ENCODE results near the gene PDHX.

The PDHX gene

GRCh38 chr11:34994854-34995253, 78.4 kb downstream of the PDHX start:
- CTCF ChIA-PET, result no interaction called here
- DNase-seq (ENCODE audit: extremely low spot score), result no peak
- no peak for TF ChIP-seq TARDBP (IDR thresholded peaks at IDR 0.05)
- TF ChIP-seq LEF1 (IDR thresholded peaks at IDR 0.05; ENCODE audit: borderline replicate concordance), result no peak
- TF ChIP-seq ELF4 (IDR thresholded peaks at IDR 0.05), result no peak
- no peak for TF ChIP-seq SUZ12 (IDR thresholded peaks at IDR 0.05)
- TF ChIP-seq SP1 (IDR thresholded peaks at IDR 0.05), result no peak
- POLR2A ChIA-PET, result no interaction called here

GRCh38 chr11:34996958-34997357, 80.5 kb downstream of the PDHX start:
- DNase-seq (ENCODE audit: extremely low spot score), result no peak
- no peak for TF ChIP-seq NFRKB (IDR thresholded peaks at IDR 0.05)
- TF ChIP-seq HDGF (IDR thresholded peaks at IDR 0.05; ENCODE audit: borderline replicate concordance), result no peak
- no peak for TF ChIP-seq SP1 (IDR thresholded peaks at IDR 0.05)
- TF ChIP-seq CTBP1 (IDR thresholded peaks at IDR 0.05; ENCODE audit: borderline replicate concordance), result no peak
- no peak for TF ChIP-seq L3MBTL2 (conservative IDR thresholded peaks at IDR 0.05)
- no peak for TF ChIP-seq PKNOX1 (IDR thresholded peaks at IDR 0.05)
- no peak for TF ChIP-seq FOXK2 (IDR thresholded peaks at IDR 0.05)
- no peak for TF ChIP-seq TARDBP (IDR thresholded peaks at IDR 0.05)
- no peak for TF ChIP-seq FOXM1 (IDR thresholded peaks at IDR 0.05; ENCODE audit: borderline replicate concordance)
- TF ChIP-seq BHLHE40 (IDR thresholded peaks at IDR 0.05; ENCODE audit: borderline replicate concordance), result no peak
- no peak for TF ChIP-seq FOXA1 (IDR thresholded peaks at IDR 0.05)
- no peak for TF ChIP-seq ARNT (IDR thresholded peaks at IDR 0.05)
- no peak for TF ChIP-seq ZNF384 (IDR thresholded peaks at IDR 0.05)
- TF ChIP-seq SUZ12 (IDR thresholded peaks at IDR 0.05), result no peak
- CTCF ChIA-PET, result no interaction called here
- POLR2A ChIA-PET, result no interaction called here

- ChIA-PET POLR2A (no interaction called here), CTCF (no interaction called here)
- no peak for TF ChIP-seq NFRKB (IDR thresholded peaks at IDR 0.05)
- TF ChIP-seq FOXM1 (IDR thresholded peaks at IDR 0.05; ENCODE audit: borderline replicate concordance), result no peak
- TF ChIP-seq LEF1 (IDR thresholded peaks at IDR 0.05; ENCODE audit: borderline replicate concordance), result no peak
- TF ChIP-seq ARNT (IDR thresholded peaks at IDR 0.05), result no peak
- TF ChIP-seq L3MBTL2 (conservative IDR thresholded peaks at IDR 0.05), result no peak
- no peak for TF ChIP-seq FOXK2 (IDR thresholded peaks at IDR 0.05)
- no peak for TF ChIP-seq BHLHE40 (IDR thresholded peaks at IDR 0.05; ENCODE audit: borderline replicate concordance)
- no peak for TF ChIP-seq TARDBP (IDR thresholded peaks at IDR 0.05)
- no peak for DNase-seq (ENCODE audit: extremely low spot score)
Observed at GRCh38 chr11:34997952-34998528, 81.6 kb downstream of the PDHX start.

GRCh38 chr11:34999453-34999852, 83.0 kb downstream of the PDHX start:
- ChIA-PET POLR2A (no interaction called here), CTCF (no interaction called here)
- DNase-seq (ENCODE audit: extremely low spot score), result no peak
- TF ChIP-seq BHLHE40 (IDR thresholded peaks at IDR 0.05; ENCODE audit: borderline replicate concordance), result no peak
- no peak for TF ChIP-seq ARNT (IDR thresholded peaks at IDR 0.05)
- TF ChIP-seq ELF4 (IDR thresholded peaks at IDR 0.05), result no peak
- TF ChIP-seq ZNF384 (IDR thresholded peaks at IDR 0.05), result no peak
- no peak for TF ChIP-seq SP1 (IDR thresholded peaks at IDR 0.05)
- no peak for TF ChIP-seq HDGF (IDR thresholded peaks at IDR 0.05; ENCODE audit: borderline replicate concordance)

- no peak for TF ChIP-seq HDGF (IDR thresholded peaks at IDR 0.05; ENCODE audit: borderline replicate concordance)
- TF ChIP-seq PKNOX1 (IDR thresholded peaks at IDR 0.05), result no peak
- TF ChIP-seq L3MBTL2 (conservative IDR thresholded peaks at IDR 0.05), result no peak
- no peak for TF ChIP-seq FOXM1 (IDR thresholded peaks at IDR 0.05; ENCODE audit: borderline replicate concordance)
- TF ChIP-seq ARNT (IDR thresholded peaks at IDR 0.05), result no peak
- no peak for TF ChIP-seq LEF1 (IDR thresholded peaks at IDR 0.05; ENCODE audit: borderline replicate concordance)
- no peak for TF ChIP-seq FOXA1 (IDR thresholded peaks at IDR 0.05)
- no peak for TF ChIP-seq BHLHE40 (IDR thresholded peaks at IDR 0.05; ENCODE audit: borderline replicate concordance)
- TF ChIP-seq CTBP1 (IDR thresholded peaks at IDR 0.05; ENCODE audit: borderline replicate concordance), result no peak
- no peak for TF ChIP-seq SP1 (IDR thresholded peaks at IDR 0.05)
- POLR2A ChIA-PET, result no interaction called here
- no peak for DNase-seq (ENCODE audit: extremely low spot score)
- CTCF ChIA-PET, result no interaction called here
Observed at GRCh38 chr11:35003186-35003585, 86.8 kb downstream of the PDHX start.

GRCh38 chr11:35003658-35004057, 87.2 kb downstream of the PDHX start:
- CTCF ChIA-PET, result no interaction called here
- DNase-seq (ENCODE audit: extremely low spot score), result no peak
- POLR2A ChIA-PET, result no interaction called here
- TF ChIP-seq BHLHE40 (IDR thresholded peaks at IDR 0.05; ENCODE audit: borderline replicate concordance) (no peak), SUZ12 (IDR thresholded peaks at IDR 0.05) (no peak), ELF4 (IDR thresholded peaks at IDR 0.05) (no peak), HDGF (IDR thresholded peaks at IDR 0.05; ENCODE audit: borderline replicate concordance) (no peak), CTBP1 (IDR thresholded peaks at IDR 0.05; ENCODE audit: borderline replicate concordance) (no peak), NFRKB (IDR thresholded peaks at IDR 0.05) (no peak), ZNF384 (IDR thresholded peaks at IDR 0.05) (no peak), SP1 (IDR thresholded peaks at IDR 0.05) (no peak), FOXA1 (IDR thresholded peaks at IDR 0.05) (no peak), FOXM1 (IDR thresholded peaks at IDR 0.05; ENCODE audit: borderline replicate concordance) (no peak), L3MBTL2 (conservative IDR thresholded peaks at IDR 0.05) (no peak), FOXK2 (IDR thresholded peaks at IDR 0.05) (no peak), TARDBP (IDR thresholded peaks at IDR 0.05) (no peak)

- POLR2A ChIA-PET, result no interaction called here
- no peak for TF ChIP-seq FOXM1 (IDR thresholded peaks at IDR 0.05; ENCODE audit: borderline replicate concordance)
- no peak for TF ChIP-seq BHLHE40 (IDR thresholded peaks at IDR 0.05; ENCODE audit: borderline replicate concordance)
- CTCF ChIA-PET, result no interaction called here
- no peak for DNase-seq (ENCODE audit: extremely low spot score)
Observed at GRCh38 chr11:35005141-35005780, 88.8 kb downstream of the PDHX start.
